ENCODE data around the gene CRYGA. TPM values are rescaled to one million over a fixed set of nuclear protein-coding genes. Genes with fewer than 3 reads are reported as not detected.
A peak's percentile ranks its signal among the peaks of the same experiment; 100 is the strongest.
"Not testable (repeated sequence)": the region's sequence is repeated elsewhere in the genome, so short reads cannot be mapped to it uniquely, and the experiment has no call there.

The CRYGA gene
- total RNA-seq, 1 donor from 2014 or later: not detected

DNA sequence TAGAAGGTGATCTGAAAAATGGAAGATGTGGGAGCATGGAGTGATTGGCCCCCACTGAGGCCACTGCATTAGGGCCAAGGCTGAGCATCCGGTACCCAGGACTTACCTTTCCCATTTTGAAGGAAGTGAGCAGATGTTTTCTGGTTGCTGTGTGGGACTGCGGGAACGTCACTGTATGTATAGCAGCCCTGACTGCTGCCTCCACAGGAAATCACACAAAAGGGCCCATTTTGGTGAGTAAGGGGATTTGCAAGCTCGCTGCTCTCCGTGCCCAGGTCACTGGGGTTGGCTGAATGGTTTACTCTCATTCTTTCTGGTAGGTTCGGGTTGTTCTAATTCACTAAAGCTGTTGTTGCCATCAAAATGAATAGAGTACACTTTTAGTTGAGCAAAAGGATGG, 17.4 kb downstream of the CRYGA start, which contains the start of gene CRYGB:
Gene CRYGB, minus strand, starts transcription at position 153 of the 400 bp plus-strand sequence. Its CDS starts 38 bp downstream, at position 115.
- intact Hi-C loops (cut with micrococcal nuclease): no loop called here
- Mint-ChIP-seq H3K27me3 (peaks cover 6% of the 10 kb centered on the region), H3K36me3 (ENCODE audit: low read depth) (no peaks in the 10 kb centered on the region), H3K27ac (no peak within 1 kb of the TSS), H3K9me3 (no peaks in the 10 kb centered on the region), H3K4me3 (no peak within 1 kb of the TSS), H3K4me1 (no peaks in the 10 kb centered on the region)
- no peak for DNase-seq

DNA sequence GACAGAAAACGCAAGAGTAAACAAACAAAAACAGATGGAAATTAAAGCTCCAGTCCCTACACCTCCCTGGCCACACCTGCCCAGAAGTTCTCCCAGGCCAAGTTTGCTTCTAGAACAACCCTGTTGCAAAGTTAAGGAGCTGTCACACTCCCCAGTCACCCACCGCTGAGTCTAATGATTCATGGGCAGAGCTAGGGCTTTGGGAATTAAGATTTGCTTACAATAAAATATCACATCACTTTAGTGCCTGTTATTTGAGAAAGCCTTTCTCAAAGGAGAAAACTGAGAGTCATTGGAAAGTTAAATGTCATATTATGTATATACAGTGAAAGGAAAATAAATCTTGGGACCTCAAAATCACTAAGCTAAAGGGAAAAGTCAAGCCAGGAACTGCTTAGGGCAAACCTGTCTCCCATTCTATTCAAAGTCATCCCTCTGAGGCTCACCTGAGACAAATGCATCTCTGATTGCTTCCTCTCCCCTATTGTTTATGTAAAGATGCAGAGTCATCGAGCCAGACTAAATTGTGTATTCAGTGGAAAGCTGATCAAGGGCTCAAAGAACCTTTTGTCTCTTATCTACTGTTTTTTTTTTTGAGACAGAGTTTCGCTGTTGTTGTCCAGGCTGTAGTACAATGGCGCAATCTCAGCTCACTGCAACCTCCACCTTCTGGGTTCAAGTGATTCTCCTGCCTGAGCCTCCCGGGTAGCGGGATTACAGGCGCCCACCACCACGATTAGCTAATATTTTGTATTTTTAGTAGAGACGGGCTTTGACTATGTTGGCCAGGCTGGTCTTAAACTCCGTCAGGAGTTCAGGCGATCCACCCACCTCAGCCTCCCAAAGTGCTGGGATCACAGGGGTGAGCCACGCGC, 20.2 kb downstream of the CRYGA start:
- no peak overlapping the region for H3K27ac Mint-ChIP-seq
- H3K4me3 Mint-ChIP-seq: no peak overlapping the region
- H3K4me1 Mint-ChIP-seq: no peaks in the 10 kb centered on the region
- intact Hi-C loops (cut with micrococcal nuclease): no loop called here
- DNase-seq: no peak
- H3K36me3 Mint-ChIP-seq (ENCODE audit: low read depth): no peaks in the 10 kb centered on the region
- no peaks in the 10 kb centered on the region for H3K9me3 Mint-ChIP-seq
- no peaks in the 10 kb centered on the region for H3K27me3 Mint-ChIP-seq

DNA sequence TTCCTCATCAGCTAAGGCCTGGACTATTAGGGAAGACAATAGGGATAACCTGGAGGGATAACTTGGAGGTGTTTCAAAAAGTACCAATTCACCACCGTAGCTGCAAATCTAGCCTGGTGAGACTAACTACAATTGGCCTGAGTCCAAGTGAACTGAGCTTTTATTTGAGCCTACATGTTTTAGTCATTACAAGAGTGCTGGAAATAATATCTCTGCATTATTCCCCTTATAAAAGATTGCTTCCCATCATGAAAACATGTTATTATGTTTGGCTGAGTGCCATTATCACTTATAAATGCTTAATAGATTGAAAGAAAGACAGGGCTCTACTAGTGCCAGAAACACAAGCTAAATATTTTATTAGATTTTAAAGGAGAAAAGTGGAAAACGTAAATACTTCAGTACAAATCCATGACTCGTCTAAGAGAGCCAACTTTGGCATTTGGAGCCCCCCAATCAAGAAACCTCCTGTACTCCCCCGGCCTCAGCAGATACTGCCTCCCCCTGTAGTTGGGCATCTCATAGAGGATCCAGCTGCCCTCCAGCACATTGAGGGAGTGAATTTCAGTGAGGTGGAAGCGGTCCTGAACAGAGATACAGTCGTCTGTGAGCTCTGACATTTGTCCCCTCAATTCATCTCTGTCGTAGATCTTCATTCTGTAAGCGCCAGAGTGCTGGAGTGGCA, 21.0 kb downstream of the CRYGA start:
- intact Hi-C loops (cut with micrococcal nuclease): no loop called here
- no peaks in the 10 kb centered on the region for H3K27me3 Mint-ChIP-seq
- H3K9me3 Mint-ChIP-seq: peaks cover 3% of the 10 kb centered on the region
- H3K4me1 Mint-ChIP-seq: no peaks in the 10 kb centered on the region
- no peak for DNase-seq
- H3K4me3 Mint-ChIP-seq: no peak overlapping the region
- no peak overlapping the region for H3K27ac Mint-ChIP-seq
- no peaks in the 10 kb centered on the region for H3K36me3 Mint-ChIP-seq (ENCODE audit: low read depth)

DNA sequence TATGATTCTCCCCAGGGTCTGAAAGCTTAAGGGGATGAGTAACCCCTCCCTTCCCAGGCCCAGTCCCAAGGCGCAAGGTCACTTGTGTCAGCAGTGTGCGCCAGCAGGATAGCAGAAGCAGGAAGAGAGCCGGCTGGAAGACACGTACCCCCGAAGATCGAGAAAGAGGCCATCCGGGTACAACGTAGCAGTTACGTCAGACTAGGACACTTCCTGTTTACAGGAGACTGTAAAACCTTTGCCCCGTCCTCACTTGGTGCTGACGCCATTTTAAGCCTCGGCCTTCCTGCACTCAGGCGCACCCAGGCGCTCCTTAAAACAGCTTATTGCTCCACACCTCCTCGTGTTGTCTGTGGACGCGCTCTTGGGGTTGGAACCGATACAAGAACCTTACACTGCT, 23.9 kb downstream of the CRYGA start:
- H3K27me3 Mint-ChIP-seq: no peaks in the 10 kb centered on the region
- H3K36me3 Mint-ChIP-seq (ENCODE audit: low read depth): no peaks in the 10 kb centered on the region
- H3K4me3 Mint-ChIP-seq: no peak overlapping the region
- H3K4me1 Mint-ChIP-seq: peaks cover 6% of the 10 kb centered on the region
- no peak for DNase-seq
- intact Hi-C loops (cut with micrococcal nuclease): no loop called here
- no peak overlapping the region for H3K27ac Mint-ChIP-seq
- peaks cover 3% of the 10 kb centered on the region for H3K9me3 Mint-ChIP-seq

DNA sequence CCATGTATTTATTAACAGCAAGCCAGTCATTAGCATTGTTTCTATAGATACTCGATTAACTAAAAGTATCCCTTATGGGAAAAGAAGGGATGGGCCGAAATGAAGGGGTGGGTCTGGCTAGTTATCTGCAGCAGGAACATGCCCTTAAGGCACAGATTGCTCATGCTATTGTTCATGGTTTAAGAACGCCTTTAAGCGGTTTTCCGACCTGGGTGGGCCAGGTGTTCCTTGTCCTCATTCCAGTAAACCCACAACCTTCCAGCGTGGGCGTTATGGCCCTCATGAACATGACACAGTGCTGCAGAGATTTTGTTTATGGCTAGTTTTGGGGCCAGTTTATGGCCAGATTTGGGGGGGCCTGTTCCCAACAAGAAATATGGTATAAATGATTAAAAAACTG, 25.1 kb downstream of the CRYGA start:
- H3K4me1 Mint-ChIP-seq; H3K4me3 Mint-ChIP-seq; intact Hi-C loops (cut with micrococcal nuclease); DNase-seq; H3K27me3 Mint-ChIP-seq; H3K9me3 Mint-ChIP-seq; H3K27ac Mint-ChIP-seq; H3K36me3 Mint-ChIP-seq (ENCODE audit: low read depth): not testable (repeated sequence)

DNA sequence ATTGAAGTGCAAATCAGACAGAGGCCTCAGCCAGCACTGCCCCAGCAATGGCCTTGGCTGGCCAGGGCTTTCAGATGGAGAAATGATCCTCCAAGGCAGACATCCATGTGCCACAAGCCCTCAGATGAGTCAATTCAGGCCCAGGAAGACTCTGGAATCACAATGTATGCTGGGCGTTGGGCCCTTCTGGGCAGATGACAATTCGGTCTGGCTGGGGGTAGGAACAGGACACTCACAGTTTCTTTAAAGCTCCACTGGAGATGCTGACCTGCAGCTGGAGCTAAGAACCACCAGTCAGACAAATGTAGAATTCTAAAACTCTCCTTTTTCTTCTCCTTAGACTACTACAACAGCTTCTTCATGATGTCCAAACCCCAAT, 26.7 kb downstream of the CRYGA start:
- H3K4me1 Mint-ChIP-seq: peaks cover 6% of the 10 kb centered on the region
- no peak overlapping the region for H3K27ac Mint-ChIP-seq
- no peak overlapping the region for H3K4me3 Mint-ChIP-seq
- H3K9me3 Mint-ChIP-seq: peaks cover 3% of the 10 kb centered on the region
- H3K36me3 Mint-ChIP-seq (ENCODE audit: low read depth): no peaks in the 10 kb centered on the region
- intact Hi-C loops (cut with micrococcal nuclease): no loop called here
- H3K27me3 Mint-ChIP-seq: peaks cover 2% of the 10 kb centered on the region
- DNase-seq: no peak

DNA sequence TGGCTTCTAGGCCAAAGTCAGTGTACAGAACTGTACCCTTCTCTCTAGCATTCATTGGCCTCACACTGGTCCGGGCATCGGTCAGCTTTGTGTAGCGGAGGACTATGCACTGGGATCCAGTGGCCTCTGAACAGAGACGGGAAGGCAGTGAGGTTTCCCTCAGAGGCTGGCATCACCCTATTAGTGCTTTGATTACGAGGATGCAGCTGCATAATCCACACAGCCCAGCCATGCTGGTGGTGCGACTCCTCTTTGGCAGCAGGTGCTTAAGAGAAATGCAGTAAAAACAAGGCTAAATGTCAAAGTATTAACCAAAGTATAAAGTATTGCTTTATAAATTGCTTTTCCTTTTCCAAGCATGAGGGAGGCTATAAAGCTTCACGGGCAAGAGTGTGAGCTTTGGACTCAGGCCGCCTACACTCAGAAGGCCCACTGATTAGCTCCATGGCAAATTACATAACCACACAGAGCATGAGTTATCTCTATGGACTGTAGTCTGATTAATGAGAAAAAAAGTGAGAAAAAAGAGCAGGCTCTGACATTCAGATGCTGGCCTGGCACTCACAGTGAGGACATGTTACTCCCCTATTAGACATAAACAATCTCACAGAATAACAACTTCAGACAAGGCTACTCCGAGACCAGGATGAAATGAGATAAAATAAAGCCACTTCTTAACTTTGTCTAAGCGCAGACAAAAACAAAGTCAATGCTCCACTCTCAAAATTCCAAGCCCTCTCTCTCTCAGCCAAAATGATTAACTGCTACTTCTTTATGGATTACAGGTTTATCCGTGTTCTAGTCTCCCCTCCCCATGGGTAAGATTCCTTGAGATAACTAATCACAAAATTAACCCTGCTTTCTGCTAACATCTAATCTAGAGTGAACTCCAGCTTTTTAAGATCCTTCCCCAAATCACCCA, 27.3 kb downstream of the CRYGA start:
- peaks cover 2% of the 10 kb centered on the region for H3K27me3 Mint-ChIP-seq
- H3K4me1 Mint-ChIP-seq: peaks cover 6% of the 10 kb centered on the region
- H3K4me3 Mint-ChIP-seq: no peak overlapping the region
- no peaks in the 10 kb centered on the region for H3K36me3 Mint-ChIP-seq (ENCODE audit: low read depth)
- no peak overlapping the region for H3K27ac Mint-ChIP-seq
- no peak for DNase-seq
- H3K9me3 Mint-ChIP-seq: peaks cover 3% of the 10 kb centered on the region
- intact Hi-C loops (cut with micrococcal nuclease): no loop called here

DNA sequence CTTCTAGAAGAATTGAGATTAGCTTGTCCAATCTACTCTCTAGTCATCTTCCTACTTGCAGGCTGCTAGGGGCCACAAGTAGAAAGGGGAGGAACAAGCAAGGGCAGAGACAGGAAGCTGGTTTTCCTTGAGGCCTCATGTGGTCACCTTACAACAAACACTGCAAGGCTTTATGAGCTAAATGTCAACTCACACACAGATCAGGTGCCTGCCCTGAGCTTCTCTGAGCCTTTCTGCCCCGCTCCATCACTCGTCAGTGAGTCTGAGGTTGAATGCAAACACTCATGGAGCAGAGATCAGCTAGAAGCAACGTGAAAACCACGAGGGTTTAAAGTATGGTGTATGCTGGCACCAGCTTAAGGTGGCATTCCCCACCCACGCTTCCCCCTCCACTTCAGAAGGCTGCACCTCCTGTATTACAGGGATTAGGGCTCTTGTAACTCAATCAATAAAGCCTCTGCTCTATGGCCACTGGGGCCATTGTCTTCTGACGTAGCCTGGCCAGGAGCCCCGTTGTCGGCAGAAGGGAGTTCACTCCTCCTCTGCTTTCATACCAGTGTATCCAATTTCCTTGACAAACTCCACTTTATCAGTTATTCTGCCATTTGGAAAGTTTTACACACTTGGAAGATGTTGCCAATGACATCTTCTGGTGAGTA, 28.3 kb downstream of the CRYGA start:
- peaks cover 6% of the 10 kb centered on the region for H3K4me1 Mint-ChIP-seq
- peak overlapping the region; percentile 11 for H3K27ac Mint-ChIP-seq
- peak; percentile 66 for DNase-seq
- intact Hi-C loops (cut with micrococcal nuclease): no loop called here
- peaks cover 2% of the 10 kb centered on the region for H3K27me3 Mint-ChIP-seq
- H3K4me3 Mint-ChIP-seq: no peak overlapping the region
- H3K9me3 Mint-ChIP-seq: peaks cover 3% of the 10 kb centered on the region
- H3K36me3 Mint-ChIP-seq (ENCODE audit: low read depth): no peaks in the 10 kb centered on the region

DNA sequence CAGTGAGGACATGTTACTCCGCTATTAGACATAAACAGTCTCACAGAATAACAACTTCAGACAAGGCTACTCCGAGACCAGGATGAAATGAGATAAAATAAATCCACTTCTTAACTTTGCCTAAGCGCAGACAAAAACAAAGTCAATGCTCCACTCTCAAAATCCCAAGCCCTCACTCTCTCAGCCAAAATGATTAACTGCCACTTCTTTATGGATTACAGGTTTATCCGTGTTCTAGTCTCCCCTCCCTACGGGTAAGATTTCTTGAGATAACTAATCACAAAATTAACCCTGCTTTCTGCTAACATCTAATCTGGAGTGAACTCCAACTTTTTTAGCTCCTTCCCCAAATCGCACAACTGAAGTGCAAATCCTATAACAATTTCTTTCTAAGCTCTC, 32.7 kb downstream of the CRYGA start:
- Mint-ChIP-seq H3K4me1 (peaks cover 6% of the 10 kb centered on the region), H3K9me3 (no peaks in the 10 kb centered on the region), H3K4me3 (no peak overlapping the region), H3K36me3 (ENCODE audit: low read depth) (no peaks in the 10 kb centered on the region), H3K27me3 (peaks cover 16% of the 10 kb centered on the region), H3K27ac (no peak overlapping the region)
- no peak for DNase-seq
- intact Hi-C loops (cut with micrococcal nuclease): no loop called here

DNA sequence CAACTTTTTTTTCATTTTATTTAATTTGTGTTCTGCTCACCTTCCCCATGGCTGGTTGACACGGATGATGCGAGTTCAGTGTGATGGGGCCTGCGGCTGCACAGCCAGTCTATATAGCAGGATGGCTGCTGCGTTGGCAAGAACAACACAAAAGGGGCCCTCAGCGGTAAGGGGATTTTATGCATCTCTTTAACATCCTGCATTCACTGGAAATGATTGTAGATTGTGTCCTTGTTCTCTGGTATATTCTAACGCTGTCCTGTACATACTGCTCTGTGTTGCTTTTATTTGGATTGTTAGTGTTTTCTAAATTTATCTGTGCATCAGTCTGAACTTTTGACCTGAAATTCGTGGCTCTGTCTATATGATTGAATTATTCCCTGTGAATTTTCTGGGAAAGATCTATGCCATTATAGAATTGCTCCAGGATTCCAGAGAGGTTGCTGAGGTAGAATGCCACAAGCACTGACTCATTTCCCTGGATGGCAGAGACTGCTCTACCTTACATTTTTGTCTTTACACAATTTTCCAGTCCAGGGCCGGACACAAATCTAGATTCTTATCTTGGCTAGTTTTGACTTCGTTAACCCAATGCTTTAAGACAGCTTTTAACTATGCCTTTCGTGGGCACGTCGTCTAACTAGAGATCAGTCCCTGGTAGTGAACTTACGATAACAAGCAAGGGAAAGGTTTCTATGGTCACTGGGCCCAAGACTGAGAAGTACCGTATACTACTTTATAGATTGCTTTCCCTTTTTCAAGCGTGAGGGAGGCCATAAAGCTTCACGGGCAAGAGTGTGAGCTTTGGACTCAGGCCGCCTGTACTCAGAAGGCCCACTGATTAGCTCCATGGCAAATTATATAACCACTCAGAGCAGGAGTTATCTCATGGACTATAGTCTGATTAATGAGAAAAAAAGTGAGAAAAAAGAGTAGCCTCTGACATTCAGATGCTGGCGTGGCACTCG, 33.4 kb downstream of the CRYGA start, which contains the start of gene CRYGC:
Gene CRYGC, minus strand, starts transcription at position 85 of the 968 bp plus-strand sequence. Its CDS starts 36 bp downstream, at position 49.
- intact Hi-C loops (cut with micrococcal nuclease): no loop called here

DNA sequence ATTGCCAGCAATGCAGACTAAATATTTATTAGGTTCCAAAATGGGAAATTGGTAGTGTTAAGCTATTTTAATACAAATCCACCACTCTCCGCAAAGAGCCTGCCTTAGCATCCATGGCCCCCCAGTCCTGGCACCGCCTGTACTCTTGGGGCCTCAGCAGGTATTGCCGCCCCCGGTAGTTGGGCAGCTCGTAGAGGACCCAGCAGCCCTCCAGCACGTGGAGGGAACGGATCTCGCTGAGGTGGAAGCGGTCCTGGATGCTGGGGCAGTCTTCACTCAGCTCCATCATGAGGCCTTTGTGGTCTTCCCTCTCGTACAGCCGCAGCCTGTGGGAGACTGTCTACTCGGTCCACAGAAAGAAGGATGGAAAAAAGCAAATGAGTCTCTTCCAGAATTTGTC, 35.3 kb downstream of the CRYGA start:
- intact Hi-C loops (cut with micrococcal nuclease): no loop called here
- H3K4me3 Mint-ChIP-seq: no peak overlapping the region
- DNase-seq: no peak
- peaks cover 35% of the 10 kb centered on the region for H3K27me3 Mint-ChIP-seq
- no peak overlapping the region for H3K27ac Mint-ChIP-seq
- peaks cover 2% of the 10 kb centered on the region for H3K4me1 Mint-ChIP-seq
- H3K36me3 Mint-ChIP-seq (ENCODE audit: low read depth): no peaks in the 10 kb centered on the region
- H3K9me3 Mint-ChIP-seq: no peaks in the 10 kb centered on the region

More for the DNA sequence above, 33.4 kb downstream of the CRYGA start, which contains the start of gene CRYGC:
- Mint-ChIP-seq H3K27ac (no peak within 1 kb of the TSS), H3K36me3 (ENCODE audit: low read depth) (no peaks in the 10 kb centered on the region), H3K4me3 (no peak within 1 kb of the TSS), H3K9me3 (no peaks in the 10 kb centered on the region), H3K27me3 (peaks cover 22% of the 10 kb centered on the region), H3K4me1 (peaks cover 3% of the 10 kb centered on the region)
- DNase-seq: no peak

DNA sequence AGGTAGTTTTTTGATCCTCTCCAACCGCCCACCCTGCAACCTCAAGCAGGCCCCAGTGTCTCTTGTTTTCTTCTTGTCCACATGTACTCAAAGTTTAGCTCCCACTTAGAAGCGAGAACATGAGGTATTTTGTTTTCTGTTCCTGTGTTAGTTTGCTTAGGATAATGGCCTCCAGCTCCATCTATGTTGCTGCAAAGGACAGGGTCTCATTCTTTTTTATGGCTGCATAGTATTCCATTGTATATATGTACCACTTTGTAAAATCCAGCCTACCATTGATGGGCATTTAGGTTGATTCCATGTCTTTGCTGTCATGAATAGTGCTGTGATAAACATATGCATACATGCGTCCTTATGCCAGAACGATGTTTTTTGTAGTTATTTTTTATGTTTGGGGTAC, 36.3 kb downstream of the CRYGA start:
- Mint-ChIP-seq H3K9me3 (no peaks in the 10 kb centered on the region), H3K4me1 (peaks cover 2% of the 10 kb centered on the region), H3K36me3 (ENCODE audit: low read depth) (no peaks in the 10 kb centered on the region), H3K27ac (no peak overlapping the region), H3K27me3 (peaks cover 33% of the 10 kb centered on the region), H3K4me3 (no peak overlapping the region)
- intact Hi-C loops (cut with micrococcal nuclease): no loop called here
- DNase-seq: no peak
